HTERT RPE-1 (cell line): ENCODE results near the gene AACS.

Experiments
- in situ Hi-C: fragments of 300-500 bp; cut with MboI; formaldehyde crosslinking; loops from 4 replicates; pipeline ENCODE4 v1.14.3; 2020; ENCODE audit warnings: low sequenced_read_pairs

Gene AACS

DNA sequence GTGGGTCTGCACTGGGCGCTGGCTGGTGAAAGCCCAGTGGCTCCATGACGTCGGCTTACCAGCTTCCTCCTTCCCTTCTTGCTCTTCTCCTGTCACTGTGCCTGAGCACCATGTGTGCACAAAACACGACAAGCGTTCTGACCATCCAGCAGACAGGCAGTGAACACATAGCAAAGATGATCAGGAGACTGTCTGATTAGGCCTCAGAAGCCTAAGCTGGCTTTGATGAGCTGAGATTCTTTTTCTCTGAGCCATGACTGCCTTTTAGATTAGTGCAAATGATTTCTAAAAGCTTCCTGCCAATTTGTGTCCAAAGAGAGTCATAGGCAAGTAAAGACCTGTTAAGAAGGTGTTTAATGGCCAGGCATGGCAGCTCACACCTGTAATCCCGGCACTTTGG is 83.1 kb downstream of the AACS start:
- in situ Hi-C loops = no loop called here

DNA sequence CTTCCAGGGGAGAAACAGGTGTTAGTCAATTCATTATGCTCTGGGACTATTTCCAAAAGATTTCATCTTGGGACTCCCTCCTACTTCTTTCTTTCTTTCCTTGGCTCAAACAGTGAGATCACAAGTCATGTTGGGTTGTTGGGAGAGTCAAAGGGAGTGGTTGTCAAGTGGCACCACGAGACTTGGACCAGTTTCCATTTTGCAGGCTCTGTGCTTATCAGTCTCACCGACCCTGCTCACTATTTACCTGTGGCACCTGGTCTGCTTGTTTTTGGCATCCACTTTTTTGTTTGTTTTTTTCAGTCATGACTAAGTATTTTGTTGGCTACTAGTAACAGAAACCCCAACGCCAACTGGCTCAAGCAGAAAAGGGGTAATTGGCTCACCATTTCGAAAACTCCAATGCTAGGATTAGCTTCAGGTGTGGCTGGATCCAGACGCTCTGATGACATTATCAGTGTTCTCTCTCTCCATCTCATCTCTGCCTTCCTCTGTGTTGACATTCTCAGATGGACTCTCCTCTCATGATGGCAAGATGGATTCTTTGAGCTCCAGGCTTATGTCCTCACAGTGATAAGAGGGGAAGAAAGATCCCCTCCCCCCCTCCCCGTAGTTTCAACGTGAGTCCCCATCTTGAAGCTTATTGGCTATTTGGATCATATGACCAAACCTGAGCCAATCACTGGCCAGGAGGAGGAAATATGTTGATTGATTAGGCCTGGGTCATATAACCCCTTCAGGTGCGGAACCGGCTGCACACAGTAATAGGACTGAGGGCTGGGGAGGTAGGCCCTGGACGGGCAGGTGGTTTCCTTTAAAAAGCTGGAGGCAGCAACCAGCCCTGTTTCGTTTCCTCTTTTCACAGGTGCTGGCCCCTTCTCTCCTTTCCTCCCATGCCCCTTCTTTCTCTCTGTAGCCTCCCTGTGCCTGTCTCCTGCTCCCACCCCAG is 84.2 kb downstream of the AACS start:
- in situ Hi-C loops = no loop called here

DNA sequence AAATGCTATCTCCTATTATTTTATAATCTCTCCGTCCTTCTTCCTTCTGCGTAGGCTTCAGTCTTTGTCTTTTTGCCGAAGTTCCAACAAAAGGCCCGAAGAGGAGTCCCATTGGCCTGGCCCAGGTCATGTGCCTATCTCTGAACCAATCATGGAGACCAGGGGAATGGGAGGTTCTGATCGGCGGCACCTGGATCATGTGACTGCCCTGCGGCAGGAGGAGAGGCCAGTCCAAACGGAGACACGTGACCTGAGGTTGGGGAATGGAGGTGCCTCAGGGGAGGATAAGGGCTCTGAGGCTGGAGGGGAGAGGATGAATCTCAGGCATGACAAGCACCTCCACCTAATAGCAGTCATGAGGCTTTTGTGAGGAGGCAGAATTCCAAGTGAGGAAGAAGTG is 86.0 kb downstream of the AACS start:
- in situ Hi-C loops = no loop called here

DNA sequence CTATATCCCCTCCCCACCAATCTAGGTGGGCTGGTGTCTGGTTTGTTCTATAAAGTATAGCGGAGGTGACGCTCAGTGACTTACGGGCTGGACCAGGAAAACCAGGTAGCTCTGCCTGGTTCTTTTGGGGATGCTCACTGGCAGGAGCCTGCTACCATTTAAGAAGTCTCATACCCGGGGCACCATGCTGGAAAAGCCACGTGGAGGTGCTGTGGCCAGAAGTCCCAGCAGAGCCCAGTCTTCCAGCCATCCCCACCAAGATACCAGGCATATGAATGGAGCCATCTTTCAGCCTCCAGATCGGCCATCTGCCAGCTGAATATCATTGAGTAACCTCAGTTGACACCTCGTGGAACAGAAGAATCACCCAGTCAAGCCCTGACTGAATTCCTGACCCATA is 87.2 kb downstream of the AACS start:
- in situ Hi-C loops = no loop called here

DNA sequence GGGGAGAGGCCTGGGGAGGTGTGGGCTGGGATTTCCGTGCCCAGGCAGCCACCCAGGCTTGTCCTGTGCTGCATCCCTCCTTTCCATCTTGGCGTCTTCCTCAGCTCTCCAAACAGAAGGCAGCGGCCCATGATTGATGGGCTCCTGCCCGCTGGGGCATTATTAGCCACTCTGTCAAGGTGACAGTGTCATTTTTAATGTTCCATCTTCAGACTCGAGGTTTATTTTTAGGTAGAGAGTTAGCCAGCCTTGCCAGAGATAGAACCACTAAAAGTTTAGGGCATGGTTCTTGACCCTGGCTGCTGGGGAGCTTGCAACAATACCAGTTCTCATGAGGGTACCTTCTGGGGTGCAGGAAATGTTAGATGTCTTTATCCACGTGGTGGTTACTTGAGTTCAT is 90.1 kb downstream of the AACS start:
- in situ Hi-C loops = no loop called here

DNA sequence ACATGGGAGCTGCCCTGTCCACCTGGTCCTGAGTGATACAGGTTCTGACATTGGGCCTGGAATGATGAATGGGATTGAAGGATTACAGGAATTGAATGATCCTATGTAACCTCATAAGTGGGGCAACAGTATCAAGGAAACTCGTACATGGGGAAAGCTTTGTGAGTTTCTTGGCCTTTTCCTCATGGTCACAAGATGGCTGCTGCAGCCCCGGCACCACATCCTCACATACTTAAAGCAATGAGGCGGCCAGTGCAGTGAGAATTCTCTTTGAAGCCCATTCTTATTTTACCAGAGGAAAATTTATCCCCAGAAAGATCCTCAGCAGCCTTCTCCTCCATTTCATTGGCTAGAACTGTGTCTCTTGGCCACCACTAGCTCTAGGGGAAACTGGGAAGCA is 91.9 kb downstream of the AACS start:
- in situ Hi-C loops = no loop called here

DNA sequence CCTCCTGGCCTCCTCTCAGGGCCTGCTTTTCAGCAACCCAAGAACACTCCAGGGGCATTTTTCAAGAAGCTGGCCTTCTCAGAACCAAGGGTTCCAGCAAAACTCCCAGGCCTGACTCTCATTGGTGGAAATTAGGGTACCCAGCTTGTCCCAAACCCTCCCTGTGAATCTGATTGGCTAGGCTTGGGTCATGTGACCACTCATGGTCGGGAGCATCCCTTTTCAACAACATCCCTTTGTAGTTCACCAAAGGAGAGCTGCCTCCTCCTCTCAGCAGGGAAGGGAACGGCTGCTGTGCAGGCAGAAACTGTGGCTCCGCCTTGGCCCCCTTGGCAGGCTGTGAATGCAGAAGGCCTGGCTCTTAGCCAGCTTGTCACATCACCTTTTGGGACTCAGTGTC is 94.5 kb downstream of the AACS start:
- in situ Hi-C loops = no loop called here

DNA sequence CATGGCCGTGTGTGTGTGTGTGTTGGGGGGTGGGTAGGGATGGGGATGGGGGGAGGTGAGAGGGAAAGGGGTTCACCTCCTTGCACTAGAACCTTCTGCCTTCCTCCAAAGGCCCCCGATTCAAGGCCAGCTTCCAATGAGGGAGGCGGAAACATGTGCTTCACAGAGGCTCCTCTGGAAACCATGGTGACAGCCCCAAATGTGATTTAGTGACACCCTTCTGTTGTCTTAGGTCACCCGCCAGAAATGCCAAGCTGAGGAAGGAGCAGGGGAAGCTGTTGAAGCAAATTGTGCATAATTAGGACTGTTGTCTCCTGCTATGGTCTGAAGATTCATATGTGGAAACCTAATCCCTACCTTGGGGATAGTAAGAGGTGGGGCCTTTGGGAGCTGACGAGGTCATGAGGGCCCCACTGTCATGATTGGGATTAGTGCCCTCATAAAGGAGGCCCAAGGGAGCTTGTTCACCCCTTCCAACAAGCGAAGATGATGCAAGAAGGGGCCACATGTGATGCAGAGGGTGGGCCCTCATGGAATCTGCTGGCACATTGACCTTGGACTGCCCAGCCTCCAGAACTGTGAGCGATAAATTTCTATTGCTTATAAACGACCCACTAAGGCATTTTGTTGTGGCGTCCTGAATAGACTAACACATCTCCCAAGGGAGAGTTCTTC is 95.2 kb downstream of the AACS start:
- in situ Hi-C loops = no loop called here

DNA sequence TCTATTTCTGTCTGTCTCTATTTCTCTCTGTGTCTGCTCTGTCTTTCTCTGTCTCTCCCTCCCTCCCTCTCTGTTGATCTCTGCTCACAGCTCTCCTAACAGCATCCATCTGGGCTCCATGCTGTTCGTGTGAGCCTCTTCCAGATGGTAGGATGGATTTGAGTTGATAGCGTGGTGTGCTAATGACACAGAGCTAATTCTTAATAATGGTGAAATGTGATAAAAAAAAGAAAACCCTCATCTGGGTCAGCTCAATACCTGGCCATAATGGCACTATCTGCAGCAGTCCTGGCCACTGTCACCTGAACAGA is 96.4 kb downstream of the AACS start:
- in situ Hi-C loops = no loop called here

DNA sequence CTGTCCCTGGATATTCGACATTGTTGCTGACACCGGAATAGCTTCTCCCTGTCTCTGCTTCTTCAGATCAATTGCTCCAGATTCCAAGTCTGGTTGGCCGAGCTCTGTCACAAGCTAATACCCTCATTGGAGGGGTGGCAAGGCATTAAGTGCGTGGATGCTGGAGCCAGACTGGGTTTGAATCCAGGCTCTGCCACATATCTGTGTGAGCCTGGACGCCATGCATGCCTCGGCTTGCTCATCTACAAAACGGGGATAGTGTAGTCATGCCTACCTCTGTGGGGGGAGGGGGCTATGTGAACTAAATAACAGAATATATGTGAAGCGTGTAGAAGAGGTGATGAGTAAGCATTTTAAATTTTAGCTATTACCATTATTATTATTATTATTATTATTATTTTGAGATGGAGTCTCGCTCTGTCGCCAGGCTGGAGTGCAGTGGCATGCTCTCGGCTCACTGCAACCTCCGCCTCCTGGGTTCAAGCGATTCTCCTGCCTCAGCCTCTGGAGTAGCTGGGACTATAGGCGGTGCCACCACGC is 97.3 kb downstream of the AACS start:
- in situ Hi-C loops = no loop called here

DNA sequence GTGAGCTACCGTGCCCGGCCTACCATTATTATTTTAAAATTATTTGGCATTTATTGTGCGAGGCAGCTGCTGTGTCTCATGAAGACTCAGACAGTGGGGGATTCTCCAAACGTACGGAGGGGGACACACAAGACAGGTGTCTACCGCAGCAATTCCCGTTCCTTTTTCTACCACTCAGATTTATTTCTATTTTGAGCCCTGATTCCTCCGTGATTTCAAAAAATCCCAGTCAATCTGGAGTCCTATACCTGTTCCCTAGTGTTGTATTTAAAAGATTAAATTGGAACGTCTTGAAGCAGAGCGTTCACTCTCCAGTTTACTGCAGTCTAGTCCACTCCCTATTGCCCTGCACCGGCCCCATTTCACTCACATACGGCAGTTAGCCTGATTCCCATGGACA is 97.9 kb downstream of the AACS start:
- in situ Hi-C loops = no loop called here

DNA sequence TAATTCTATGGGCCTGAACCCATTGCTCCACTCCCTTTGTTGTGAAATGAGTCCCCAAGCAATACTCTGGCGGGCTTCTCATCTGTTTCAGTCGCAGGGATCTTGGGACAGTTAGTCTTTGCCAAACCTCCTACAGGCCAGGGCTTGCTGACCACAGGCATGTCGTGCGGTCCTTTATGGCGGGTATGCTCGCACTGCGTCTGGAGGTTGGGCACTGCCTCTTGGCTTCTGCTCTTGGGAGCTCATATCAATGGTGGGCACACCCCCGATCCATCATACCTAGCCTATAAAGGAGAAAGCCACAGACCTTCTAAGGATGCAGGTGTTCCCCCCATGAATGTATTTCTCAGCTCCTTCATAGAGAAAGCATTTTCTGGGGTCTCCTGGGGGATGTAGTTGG is 99.3 kb downstream of the AACS start:
- in situ Hi-C loops = no loop called here

DNA sequence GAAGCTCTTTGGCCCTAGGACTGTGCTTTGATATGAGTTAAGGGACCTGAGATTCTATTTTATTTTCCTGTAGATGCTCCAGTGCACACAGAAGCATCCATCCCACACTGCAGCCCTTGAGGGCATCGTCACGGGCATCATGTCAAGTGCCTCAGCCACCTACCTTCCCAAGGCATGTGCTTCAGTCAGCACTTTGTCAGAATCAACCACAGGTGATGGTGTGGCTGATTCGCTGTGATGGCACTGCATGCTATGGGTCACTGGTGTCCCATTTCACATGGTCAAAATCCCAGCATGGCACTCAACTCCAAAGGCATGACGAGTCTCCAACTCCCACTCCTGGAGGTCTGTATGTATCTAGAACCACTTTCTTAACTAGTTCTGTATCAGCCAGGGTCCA is 100.8 kb downstream of the AACS start:
- in situ Hi-C loops = no loop called here

DNA sequence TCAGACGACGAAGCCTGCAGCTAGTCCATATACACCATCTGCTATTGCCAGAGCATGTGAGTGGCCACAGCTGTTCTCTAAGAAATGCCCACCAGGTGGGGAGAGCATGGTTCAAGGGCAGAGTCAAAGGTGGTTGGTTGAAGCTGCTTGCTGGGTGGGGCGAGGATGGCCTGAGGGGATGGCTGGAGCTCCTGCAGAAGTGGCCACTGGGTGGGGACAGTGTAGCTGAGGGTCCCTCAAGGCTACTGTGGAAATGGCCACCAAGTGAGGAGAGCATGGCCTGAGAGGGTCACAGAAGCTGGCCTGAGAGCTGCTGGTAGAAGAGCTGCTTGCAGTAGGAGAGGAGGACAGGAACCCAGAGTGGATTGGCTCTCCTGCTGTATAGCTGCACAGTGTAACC is 102.4 kb downstream of the AACS start:
- in situ Hi-C loops = no loop called here

DNA sequence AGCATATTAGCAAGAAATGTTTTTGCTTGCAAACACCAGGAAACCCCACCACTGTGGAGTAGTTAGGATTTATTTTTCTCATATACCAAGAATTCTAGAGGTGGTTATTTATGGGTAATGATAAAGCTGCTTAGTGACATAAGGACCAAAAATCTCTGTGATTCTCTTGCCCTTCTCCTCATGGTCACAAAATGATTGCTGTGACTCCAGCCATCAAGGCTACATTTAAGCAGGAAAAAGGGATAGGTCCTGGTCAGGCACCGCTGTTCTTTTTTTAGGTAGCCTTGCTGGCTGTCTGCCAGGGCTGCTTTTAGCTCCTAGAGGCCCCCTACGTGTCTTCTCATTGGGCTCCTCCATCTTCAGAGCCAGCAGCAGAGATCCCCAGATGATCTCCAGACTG is 104.2 kb downstream of the AACS start:
- in situ Hi-C loops = no loop called here

DNA sequence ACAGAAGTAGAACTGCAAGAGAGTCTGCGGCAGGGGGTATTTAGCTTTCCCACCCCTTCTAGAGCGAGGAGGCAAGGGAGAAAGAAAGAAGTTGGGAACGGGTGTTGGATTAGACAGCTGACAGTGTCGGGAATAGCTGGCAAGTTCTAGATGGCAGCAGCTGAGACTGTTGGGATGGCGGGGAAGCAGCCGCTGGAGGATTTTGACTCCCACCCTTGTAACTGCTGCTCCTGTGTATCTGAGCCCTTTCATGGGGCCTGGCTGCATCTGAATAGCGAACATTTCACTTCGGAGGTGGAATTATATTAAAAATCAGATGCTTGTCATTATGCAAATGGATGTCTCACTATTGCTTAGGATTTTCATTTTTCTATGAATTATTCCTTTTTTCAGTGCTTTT is 104.6 kb downstream of the AACS start:
- in situ Hi-C loops = no loop called here

DNA sequence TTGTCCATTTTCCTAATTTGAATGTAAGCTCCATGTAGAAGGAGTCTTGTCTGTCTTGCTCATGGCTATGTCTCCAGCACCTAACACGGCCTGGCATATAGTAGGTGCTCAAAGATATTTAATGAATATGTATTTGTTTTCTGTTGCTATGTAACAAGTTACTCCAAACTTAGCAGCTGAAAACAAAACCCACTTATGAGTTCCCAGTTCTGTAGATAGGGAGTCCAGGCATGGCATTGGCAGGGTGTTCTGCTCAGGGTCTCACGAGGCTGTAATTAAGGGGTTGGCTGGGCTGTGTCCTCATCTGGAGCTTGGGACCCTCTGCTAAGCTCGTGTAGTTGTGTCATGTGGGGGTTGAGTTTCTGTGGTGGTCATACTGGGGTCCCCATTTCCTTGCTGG is 106.0 kb downstream of the AACS start:
- in situ Hi-C loops = no loop called here

DNA sequence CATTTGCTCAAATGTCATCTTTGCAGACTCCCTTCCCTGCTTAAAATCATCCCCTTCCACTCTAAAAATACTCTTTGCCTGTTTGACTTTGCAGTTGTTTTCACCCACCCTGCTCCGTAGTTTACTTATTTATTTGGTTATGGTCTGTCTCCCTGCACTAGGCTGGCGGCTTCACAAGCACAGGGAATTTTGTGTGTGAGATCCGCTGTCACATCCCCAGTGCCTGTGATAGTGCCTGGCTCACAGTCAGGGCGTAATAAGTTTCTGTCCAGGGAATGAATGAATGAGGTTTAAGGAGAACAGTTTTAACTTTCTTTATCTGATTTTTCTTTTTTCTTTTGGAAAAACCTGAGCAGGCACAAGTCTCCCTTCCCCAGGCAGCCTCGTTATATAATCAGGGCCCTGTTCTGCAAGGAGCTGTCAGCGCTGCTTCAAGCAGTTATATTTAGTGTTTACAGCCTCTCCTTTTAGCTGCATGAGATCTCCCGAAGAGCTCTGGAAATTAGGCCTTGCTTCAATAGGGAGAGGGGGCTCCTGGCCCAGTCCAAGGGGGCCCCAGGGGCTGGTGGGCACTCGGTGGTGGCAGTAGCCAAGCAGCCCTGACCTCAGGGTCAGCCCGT is 107.1 kb downstream of the AACS start:
- in situ Hi-C loops = no loop called here

DNA sequence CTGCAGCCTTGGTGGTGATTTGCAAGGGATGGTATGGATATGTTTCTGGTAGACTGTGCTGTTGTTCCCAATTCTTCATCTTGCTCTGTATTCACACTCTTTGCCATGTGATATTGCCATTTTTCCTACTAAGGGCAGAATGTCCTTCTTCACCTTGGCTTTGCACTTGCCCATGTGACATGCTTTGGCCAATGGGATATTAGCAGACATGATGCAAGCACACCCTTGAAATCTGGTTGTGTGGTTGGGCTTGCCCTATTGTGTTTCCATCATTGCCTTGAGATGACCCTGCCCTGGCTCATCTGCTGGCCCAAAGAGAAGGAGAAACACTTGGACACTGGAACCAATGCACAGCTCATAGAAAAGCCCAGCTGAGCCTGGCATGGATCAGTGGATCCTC is 110.3 kb downstream of the AACS start:
- in situ Hi-C loops = no loop called here

DNA sequence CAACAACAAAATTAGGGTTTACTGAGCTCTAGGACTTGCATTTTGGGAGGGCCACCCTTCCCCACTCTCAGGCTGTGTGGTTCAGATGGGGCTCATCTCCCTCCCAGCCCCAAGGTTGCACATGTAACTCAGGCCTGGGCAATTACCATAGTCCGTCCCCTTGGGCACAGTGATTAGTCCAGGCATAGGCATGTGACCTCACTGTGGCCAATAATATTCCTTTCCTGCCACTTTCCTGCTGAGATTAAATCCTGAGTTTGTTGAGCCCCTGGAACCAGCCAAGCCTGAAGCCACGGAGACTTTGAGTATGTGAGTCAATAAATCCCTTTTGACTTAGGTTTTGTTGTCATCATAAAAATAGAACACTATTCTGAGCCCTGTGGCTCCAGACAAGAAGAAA is 113.0 kb downstream of the AACS start:
- in situ Hi-C loops = no loop called here

DNA sequence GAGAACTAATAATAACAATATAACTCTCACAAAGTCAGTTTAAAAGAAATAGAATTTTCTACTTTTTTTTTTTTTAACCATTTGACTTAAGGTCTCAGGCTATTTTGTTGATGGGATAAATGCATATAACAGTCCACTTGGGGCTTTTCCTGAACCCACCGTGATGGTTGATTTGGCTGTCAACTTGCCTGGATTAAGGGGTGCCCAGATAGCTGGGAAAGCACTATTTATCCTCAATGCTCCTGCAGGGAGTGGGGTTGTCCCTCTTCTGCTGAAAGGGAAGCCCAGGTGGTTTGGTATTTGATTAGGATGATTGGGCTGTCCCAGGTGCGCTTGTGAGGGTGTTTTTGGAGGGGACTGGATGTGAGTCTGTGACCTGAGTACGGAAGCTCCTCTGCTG is 114.9 kb downstream of the AACS start:
- in situ Hi-C loops = no loop called here

DNA sequence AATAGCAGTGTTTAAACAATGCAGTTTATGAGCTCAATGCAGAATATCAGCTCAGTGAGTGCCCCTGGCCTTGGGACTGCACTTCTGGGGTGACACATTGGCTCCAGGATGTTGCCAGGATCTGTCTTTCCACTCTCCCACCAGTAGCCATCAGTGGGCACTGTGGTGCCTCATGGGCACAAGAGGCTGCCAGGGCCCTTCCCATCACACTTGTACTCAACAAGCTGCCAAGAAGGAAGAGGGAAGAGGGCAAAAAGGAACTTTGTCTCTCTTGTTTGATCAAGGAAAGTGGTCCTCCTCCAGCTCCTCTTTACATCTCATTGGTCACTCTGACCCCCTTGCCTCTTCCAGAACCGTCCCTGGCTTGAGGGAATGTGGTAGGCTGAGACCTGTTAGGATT is 115.9 kb downstream of the AACS start:
- in situ Hi-C loops = no loop called here
